OCI-LY7 (cell line): Measurements from ENCODE around the gene TLE3.

Experiments used
- EZH2phosphoT487 ChIP-seq: fragments of 200-600 bp; sonication (generic); IDR thresholded peaks from 2 replicates; pipeline ENCODE4 v1.6.1; 2018; ENCODE audit warnings: low read depth, borderline replicate concordance, mild to moderate bottlenecking, mixed run types, antibody characterized with exemption, low read length, moderate library complexity, mixed read lengths
- TF ChIP-seq, protein P1 (sequence below): fragments of 200-600 bp; sonication (generic); conservative IDR thresholded peaks from 2 replicates; pipeline ENCODE4 v1.5.1; 2014; ENCODE audit warnings: mild to moderate bottlenecking, antibody characterized with exemption, low read length, moderate library complexity, mixed read lengths

GRCh38 chr15:70099167-70099966, 1.6 kb upstream of the TLE3 start:
- TF ChIP-seq, protein P1, sequence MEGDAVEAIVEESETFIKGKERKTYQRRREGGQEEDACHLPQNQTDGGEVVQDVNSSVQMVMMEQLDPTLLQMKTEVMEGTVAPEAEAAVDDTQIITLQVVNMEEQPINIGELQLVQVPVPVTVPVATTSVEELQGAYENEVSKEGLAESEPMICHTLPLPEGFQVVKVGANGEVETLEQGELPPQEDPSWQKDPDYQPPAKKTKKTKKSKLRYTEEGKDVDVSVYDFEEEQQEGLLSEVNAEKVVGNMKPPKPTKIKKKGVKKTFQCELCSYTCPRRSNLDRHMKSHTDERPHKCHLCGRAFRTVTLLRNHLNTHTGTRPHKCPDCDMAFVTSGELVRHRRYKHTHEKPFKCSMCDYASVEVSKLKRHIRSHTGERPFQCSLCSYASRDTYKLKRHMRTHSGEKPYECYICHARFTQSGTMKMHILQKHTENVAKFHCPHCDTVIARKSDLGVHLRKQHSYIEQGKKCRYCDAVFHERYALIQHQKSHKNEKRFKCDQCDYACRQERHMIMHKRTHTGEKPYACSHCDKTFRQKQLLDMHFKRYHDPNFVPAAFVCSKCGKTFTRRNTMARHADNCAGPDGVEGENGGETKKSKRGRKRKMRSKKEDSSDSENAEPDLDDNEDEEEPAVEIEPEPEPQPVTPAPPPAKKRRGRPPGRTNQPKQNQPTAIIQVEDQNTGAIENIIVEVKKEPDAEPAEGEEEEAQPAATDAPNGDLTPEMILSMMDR: no peak
- no peak for TF ChIP-seq EZH2phosphoT487
